HEK293 (cell line): Measurements from ENCODE around the gene RILPL2.

Experiments
- HIC1 ChIP-seq: fragments of 450-650 bp; formaldehyde crosslinking; IDR thresholded peaks from 2 replicates; pipeline ENCODE4 v1.5.1; 2016; ENCODE audit warnings: missing biosample characterization, missing genetic modification characterization
- INSM2 ChIP-seq: fragments of 450-650 bp; formaldehyde crosslinking; IDR thresholded peaks from 2 replicates; pipeline ENCODE4 v1.5.1; 2016; ENCODE audit warnings: missing biosample characterization, missing genetic modification characterization
- KLF16 ChIP-seq: fragments of 450-650 bp; formaldehyde crosslinking; IDR thresholded peaks from 2 replicates; pipeline ENCODE4 v1.5.1; 2017; ENCODE audit warnings: missing biosample characterization, missing genetic modification characterization
- KLF9 ChIP-seq: fragments of 450-650 bp; formaldehyde crosslinking; IDR thresholded peaks from 2 replicates; pipeline ENCODE4 v1.5.1; 2016; ENCODE audit warnings: missing biosample characterization, missing genetic modification characterization, low read depth
- PATZ1 ChIP-seq: fragments of 450-650 bp; formaldehyde crosslinking; IDR thresholded peaks from 2 replicates; pipeline ENCODE4 v1.5.1; 2016; ENCODE audit warnings: missing biosample characterization, missing genetic modification characterization
- PRDM2 ChIP-seq: fragments of 450-650 bp; formaldehyde crosslinking; IDR thresholded peaks from 2 replicates; pipeline ENCODE4 v1.5.1; 2016; ENCODE audit warnings: missing biosample characterization, missing genetic modification characterization, borderline replicate concordance
- SP3 ChIP-seq: fragments of 450-650 bp; formaldehyde crosslinking; IDR thresholded peaks from 2 replicates; pipeline ENCODE4 v1.5.1; 2016; ENCODE audit warnings: missing biosample characterization, missing genetic modification characterization
- YY1 ChIP-seq: fragments of 450-650 bp; formaldehyde crosslinking; IDR thresholded peaks from 2 replicates; pipeline ENCODE4 v1.5.1; 2018; ENCODE audit warnings: missing biosample characterization, missing genetic modification characterization
- ZBTB20 ChIP-seq: fragments of 450-650 bp; formaldehyde crosslinking; IDR thresholded peaks from 2 replicates; pipeline ENCODE4 v1.5.1; 2016; ENCODE audit warnings: missing biosample characterization, missing genetic modification characterization
- ZBTB49 ChIP-seq: fragments of 450-650 bp; formaldehyde crosslinking; IDR thresholded peaks from 2 replicates; pipeline ENCODE4 v1.5.1; 2016; ENCODE audit warnings: missing biosample characterization, missing genetic modification characterization, low read depth
- ZNF280D ChIP-seq: fragments of 450-650 bp; formaldehyde crosslinking; IDR thresholded peaks from 2 replicates; pipeline ENCODE4 v1.5.1; 2016; ENCODE audit warnings: missing biosample characterization, missing genetic modification characterization
- ZNF423 ChIP-seq: fragments of 450-650 bp; formaldehyde crosslinking; IDR thresholded peaks from 2 replicates; pipeline ENCODE4 v1.5.1; 2016; ENCODE audit warnings: missing biosample characterization, missing genetic modification characterization
- ZNF48 ChIP-seq: fragments of 450-650 bp; formaldehyde crosslinking; IDR thresholded peaks from 2 replicates; pipeline ENCODE4 v1.5.1; 2016; ENCODE audit warnings: missing biosample characterization, missing genetic modification characterization
- ZNF513 ChIP-seq: fragments of 450-650 bp; IDR thresholded peaks from 2 replicates; pipeline ENCODE4 v1.5.1; 2018; ENCODE audit warnings: missing biosample characterization, missing genetic modification characterization
- ZNF529 ChIP-seq: fragments of 450-650 bp; formaldehyde crosslinking; IDR thresholded peaks from 2 replicates; pipeline ENCODE4 v1.5.1; 2017; ENCODE audit warnings: missing genetic modification characterization, missing biosample characterization; ENCODE audit not compliant: insufficient replicate concordance
- ZSCAN5A ChIP-seq: fragments of 450-650 bp; formaldehyde crosslinking; IDR thresholded peaks from 2 replicates; pipeline ENCODE4 v1.5.1; 2016; ENCODE audit warnings: missing biosample characterization, missing genetic modification characterization

Gene RILPL2

GRCh38 chr12:123457980-123458779 lies 21.7 kb upstream of the RILPL2 start, which contains the start of gene SNRNP35 (continued):
- TF ChIP-seq HIC1 (tag by site-specific recombination) (peak; percentile 50; the same call in 1 of the 2 replicates), YY1 (tag by site-specific recombination) (peak; percentile 99), ZBTB49 (tag by site-specific recombination) (no peak), ZNF513 (tag by site-specific recombination) (peak; percentile 16; the same call in 1 of the 2 replicates), PRDM2 (tag by site-specific recombination) (no peak), ZNF529 (no peak), SP3 (tag by site-specific recombination) (peak; percentile 67), INSM2 (tag by site-specific recombination) (peak; percentile 80), ZNF48 (tag by site-specific recombination) (no peak), KLF16 (tag by site-specific recombination) (peak; percentile 65; the same call in 1 of the 2 replicates), ZSCAN5A (tag by site-specific recombination) (peak; percentile 93; the same call in 1 of the 2 replicates), PATZ1 (peak; percentile 96), ZNF280D (tag by site-specific recombination) (peak; percentile 52; the same call in 1 of the 2 replicates), ZBTB20 (peak; percentile 92), ZNF423 (no peak), KLF9 (tag by site-specific recombination) (peak; percentile 25; the same call in 1 of the 2 replicates)
